Endodermal cell (in vitro differentiated cells): ENCODE results near the gene MAML2. TPM values are rescaled to one million over a fixed set of nuclear protein-coding genes. Genes with fewer than 3 reads are reported as not detected.
A peak's percentile ranks its signal among the peaks of the same experiment; 100 is the strongest.

ENCODE experiments used
- DNase-seq: peaks from one replicate; pipeline ENCODE4 v3.0.0-alpha.2; 2017
- H3K27ac ChIP-seq: 2 replicates; pipeline ENCODE4 v1.5.1; 2013; ENCODE audit warnings: mild to moderate bottlenecking, low read depth, low read length, moderate library complexity
- H3K27me3 ChIP-seq: 2 replicates; pipeline ENCODE4 v1.6.1; 2013; ENCODE audit warnings: mild to moderate bottlenecking, low read length, moderate library complexity; ENCODE audit not compliant: insufficient read depth, control insufficient read depth, poor library complexity, severe bottlenecking
- H3K36me3 ChIP-seq: 2 replicates; pipeline ENCODE4 v1.7.0; 2013; ENCODE audit warnings: mild to moderate bottlenecking, low read length, moderate library complexity; ENCODE audit not compliant: control insufficient read depth, insufficient read depth
- H3K4me1 ChIP-seq: one replicate; pipeline ENCODE4 v1.7.0; 2013; ENCODE audit warnings: low read length; ENCODE audit not compliant: control insufficient read depth, insufficient read depth
- H3K4me3 ChIP-seq: 2 replicates; pipeline ENCODE4 v1.5.1; 2013; ENCODE audit warnings: mild to moderate bottlenecking, low read length, moderate library complexity
- H3K9ac ChIP-seq: 2 replicates; pipeline ENCODE4 v1.6.1; 2013; ENCODE audit warnings: mild to moderate bottlenecking, low read length, moderate library complexity; ENCODE audit not compliant: poor library complexity, severe bottlenecking; ENCODE audit errors: extremely low read depth
- H3K9me3 ChIP-seq: 2 replicates; pipeline ENCODE4 v1.6.1; 2013; ENCODE audit warnings: mild to moderate bottlenecking, low read length, moderate library complexity; ENCODE audit not compliant: control insufficient read depth
- H3K27ac Mint-ChIP-seq: 2 replicates; pipeline ENCODE4 v1.8.0; 2020; ENCODE audit warnings: mixed read lengths
- H3K27me3 Mint-ChIP-seq: 2 replicates; pipeline ENCODE4 v1.8.0; 2021; ENCODE audit warnings: mild to moderate bottlenecking, mixed read lengths; ENCODE audit not compliant: insufficient read depth
- H3K36me3 Mint-ChIP-seq: 2 replicates; pipeline ENCODE4 v1.8.0; 2020; ENCODE audit warnings: low read depth, mixed read lengths
- H3K4me1 Mint-ChIP-seq: 2 replicates; pipeline ENCODE4 v1.8.0; 2020; ENCODE audit warnings: mixed read lengths
- H3K4me3 Mint-ChIP-seq: 2 replicates; pipeline ENCODE4 v1.8.0; 2020; ENCODE audit warnings: mild to moderate bottlenecking, moderate library complexity, mixed read lengths
- H3K9me3 Mint-ChIP-seq: 2 replicates; pipeline ENCODE4 v1.8.0; 2020; ENCODE audit warnings: mild to moderate bottlenecking, mixed read lengths
- WGBS, 2 experiments: methylation state at CpG; one replicate each; pipeline versions ENCODE4 v1.1.5 to v1.1.7; 2013; ENCODE audit warnings: missing lambda C conversion rate in 2 of 2, mixed read lengths in 1 of 2; ENCODE audit not compliant: insufficient coverage in 1 of 2, insufficient read length in 1 of 2; 5-methylcytosine and 5-hydroxymethylcytosine counted together
- total RNA-seq, 2 donors: library from RNA; stranded (reverse); fragmentation: NEBNext Ultra II Directional in 1 of 2; extraction: Animal tissue kit (Norgen Biotek cat#: 25700) in 1 of 2; gene quantifications; 2 replicates in 1 of 2; 3 replicates in 1 of 2; pipeline ENCODE4 v1.2.1, GENCODE V29; 2021
- TF ChIP-seq, protein P1 (sequence below): fragments of 200-600 bp; sonication (generic); conservative IDR thresholded peaks from 2 replicates; pipeline ENCODE4 v1.5.0; 2021; ENCODE audit warnings: antibody characterized with exemption, mild to moderate bottlenecking

Gene MAML2
- total RNA-seq, 2 donors from 2014 or later = 6.6 to 8.0 TPM

DNA sequence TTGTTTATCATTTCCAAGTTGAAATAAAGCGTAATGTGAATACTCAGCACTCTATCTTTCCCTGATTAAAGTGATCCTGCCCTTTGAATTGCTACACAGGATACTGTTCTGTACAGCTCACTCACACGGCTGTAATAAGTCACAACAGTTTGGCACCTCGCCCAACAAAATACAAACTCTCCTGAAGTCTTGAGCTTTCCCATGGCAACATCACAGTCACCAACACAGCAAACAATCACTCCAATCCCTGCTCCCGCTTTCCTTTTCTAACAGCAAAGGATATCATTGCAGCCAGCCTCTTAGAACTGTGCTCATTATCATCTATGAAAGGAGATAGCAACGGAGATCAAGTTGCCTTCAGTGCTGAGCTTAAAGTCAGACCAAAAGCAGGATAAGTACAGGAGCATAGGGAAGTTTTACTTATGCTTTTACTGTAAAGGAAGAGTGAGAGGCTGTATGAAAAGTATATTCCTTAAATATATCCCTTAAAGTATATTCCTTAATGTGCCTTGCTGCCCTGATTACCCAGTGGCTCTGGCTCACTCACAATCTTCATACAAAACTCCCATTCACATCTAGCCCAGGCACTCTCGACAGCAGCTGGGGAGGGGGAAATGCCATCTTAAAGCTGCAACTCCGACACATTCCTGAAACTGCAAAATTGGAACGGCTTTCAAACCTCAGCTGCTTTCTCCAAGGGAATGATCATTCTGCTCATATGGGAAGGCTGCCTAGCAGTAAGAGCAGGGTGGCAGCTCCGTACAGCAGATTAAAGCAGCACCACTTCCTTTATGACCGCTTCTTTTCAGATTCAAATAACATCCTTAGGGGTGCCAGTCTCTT lies 35.8 kb downstream of the MAML2 start:
- H3K27me3 ChIP-seq = no peaks in the 10 kb centered on the region
- peak overlapping the region; percentile 28 for H3K9ac ChIP-seq
- TF ChIP-seq, protein P1, sequence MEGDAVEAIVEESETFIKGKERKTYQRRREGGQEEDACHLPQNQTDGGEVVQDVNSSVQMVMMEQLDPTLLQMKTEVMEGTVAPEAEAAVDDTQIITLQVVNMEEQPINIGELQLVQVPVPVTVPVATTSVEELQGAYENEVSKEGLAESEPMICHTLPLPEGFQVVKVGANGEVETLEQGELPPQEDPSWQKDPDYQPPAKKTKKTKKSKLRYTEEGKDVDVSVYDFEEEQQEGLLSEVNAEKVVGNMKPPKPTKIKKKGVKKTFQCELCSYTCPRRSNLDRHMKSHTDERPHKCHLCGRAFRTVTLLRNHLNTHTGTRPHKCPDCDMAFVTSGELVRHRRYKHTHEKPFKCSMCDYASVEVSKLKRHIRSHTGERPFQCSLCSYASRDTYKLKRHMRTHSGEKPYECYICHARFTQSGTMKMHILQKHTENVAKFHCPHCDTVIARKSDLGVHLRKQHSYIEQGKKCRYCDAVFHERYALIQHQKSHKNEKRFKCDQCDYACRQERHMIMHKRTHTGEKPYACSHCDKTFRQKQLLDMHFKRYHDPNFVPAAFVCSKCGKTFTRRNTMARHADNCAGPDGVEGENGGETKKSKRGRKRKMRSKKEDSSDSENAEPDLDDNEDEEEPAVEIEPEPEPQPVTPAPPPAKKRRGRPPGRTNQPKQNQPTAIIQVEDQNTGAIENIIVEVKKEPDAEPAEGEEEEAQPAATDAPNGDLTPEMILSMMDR = no peak
- Mint-ChIP-seq H3K9me3 (no peaks in the 10 kb centered on the region), H3K4me3 (peak overlapping the region; percentile 7), H3K4me1 (peaks cover 27% of the 10 kb centered on the region), H3K27me3 (no peaks in the 10 kb centered on the region), H3K36me3 (no peaks in the 10 kb centered on the region), H3K27ac (peak overlapping the region; percentile 78)
- peaks cover 19% of the 10 kb centered on the region for H3K4me1 ChIP-seq
- no peaks in the 10 kb centered on the region for H3K9me3 ChIP-seq
- DNase-seq = peak; percentile 69
- 28 to 33% methylated on average over 5 to 10 of the region's 10 CpGs for WGBS, 2 experiments
- peak overlapping the region; percentile 94 for H3K27ac ChIP-seq
- peak overlapping the region; percentile 53 for H3K4me3 ChIP-seq
- H3K36me3 ChIP-seq = no peaks in the 10 kb centered on the region

- H3K4me1 ChIP-seq = peaks cover 19% of the 10 kb centered on the region
- TF ChIP-seq, protein P1 = no peak
- H3K4me3 ChIP-seq = peak overlapping the region; percentile 53
Measured at GRCh38 chr11:96306600-96306932, 36.4 kb downstream of the MAML2 start.

DNA sequence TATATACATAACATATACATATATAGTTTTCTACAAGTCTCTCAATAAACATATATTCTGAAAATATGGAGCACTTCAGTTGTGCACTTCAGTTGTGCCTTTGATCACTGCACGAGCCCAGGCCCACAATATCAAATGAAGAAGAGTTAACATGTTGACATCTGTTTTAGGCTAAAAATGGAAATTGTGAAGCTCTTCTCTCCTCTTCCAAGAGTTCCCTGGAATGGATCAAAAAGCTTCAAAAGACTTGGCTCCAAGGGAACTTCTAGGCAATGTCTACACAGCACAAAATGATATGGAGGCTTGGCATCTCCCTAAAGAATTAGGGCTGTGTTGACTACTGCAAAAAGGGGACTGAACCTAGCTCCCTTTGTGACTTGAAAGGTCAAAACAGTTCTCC lies 36.9 kb downstream of the MAML2 start:
- no peak overlapping the region for H3K4me3 Mint-ChIP-seq
- H3K27ac Mint-ChIP-seq = no peak overlapping the region
- H3K9me3 ChIP-seq = no peaks in the 10 kb centered on the region
- DNase-seq = no peak
- H3K36me3 ChIP-seq = no peaks in the 10 kb centered on the region
- H3K27me3 Mint-ChIP-seq = no peaks in the 10 kb centered on the region
- no peaks in the 10 kb centered on the region for H3K9me3 Mint-ChIP-seq
- H3K36me3 Mint-ChIP-seq = no peaks in the 10 kb centered on the region
- H3K4me1 ChIP-seq = peaks cover 19% of the 10 kb centered on the region
- H3K4me3 ChIP-seq = peak overlapping the region; percentile 53
- WGBS, 2 experiments = 100% methylated on average over 1 of the region's 1 CpG
- H3K27me3 ChIP-seq = no peaks in the 10 kb centered on the region
- TF ChIP-seq, protein P1 = no peak
- H3K4me1 Mint-ChIP-seq = peaks cover 27% of the 10 kb centered on the region
- H3K9ac ChIP-seq = no peak overlapping the region
- H3K27ac ChIP-seq = peak overlapping the region; percentile 94

More at GRCh38 chr11:96306600-96306932, 36.4 kb downstream of the MAML2 start:
- H3K27me3 Mint-ChIP-seq = no peaks in the 10 kb centered on the region
- peak overlapping the region; percentile 94 for H3K27ac ChIP-seq
- H3K9me3 ChIP-seq = no peaks in the 10 kb centered on the region
- peak overlapping the region; percentile 62 for H3K27ac Mint-ChIP-seq
- peak overlapping the region; percentile 13 for H3K9ac ChIP-seq
- no peaks in the 10 kb centered on the region for H3K36me3 Mint-ChIP-seq
- peaks cover 27% of the 10 kb centered on the region for H3K4me1 Mint-ChIP-seq
- no peaks in the 10 kb centered on the region for H3K9me3 Mint-ChIP-seq
- no peaks in the 10 kb centered on the region for H3K36me3 ChIP-seq
- H3K4me3 Mint-ChIP-seq = no peak overlapping the region
- DNase-seq = no peak
- whole genome bisulfite sequencing, 2 experiments = 57 to 66% methylated on average over 2 to 3 of the region's 3 CpGs
- no peaks in the 10 kb centered on the region for H3K27me3 ChIP-seq
